H1 (cell line): ENCODE results near the gene ABCA2. TPM values are rescaled to one million over a fixed set of nuclear protein-coding genes. Genes with fewer than 3 reads are reported as not detected.

Source experiments
- CTCF ChIA-PET: fragments of 300-600 bp; sonication (Branson Sonifier 250); formaldehyde crosslinking; loops from one replicate; lab custom pipeline; 2021; ENCODE audit not compliant: partially characterized antibody; lab: Charles Lee
- POLR2A ChIA-PET: fragments of 300-600 bp; sonication (Branson Sonifier 250); formaldehyde crosslinking; loops from one replicate; lab custom pipeline; 2021; ENCODE audit warnings: inconsistent platforms; ENCODE audit not compliant: partially characterized antibody; lab: Charles Lee
- DNase-seq, 2 experiments: peaks; one replicate each; pipeline versions ENCODE4 v3.0.0 to v3.0.0-alpha.2; 2010 to 2022; ENCODE audit warnings: low spot score in 2 of 2, low read depth in 1 of 2, mixed read lengths in 1 of 2
- FAIRE-seq: peaks from 2 replicates; lab custom pipeline; 2011; peaks lifted over from hg19 to GRCh38; lab: Jason Lieb, UNC
- H2AFZ ChIP-seq: 2 replicates; pipeline ENCODE4 v1.8.1; 2012; ENCODE audit warnings: low read length, inconsistent platforms
- H2AK5ac ChIP-seq: 2 replicates; pipeline ENCODE4 v1.6.1; 2013; ENCODE audit warnings: low read depth, low read length
- H2BK120ac ChIP-seq: replicated peaks from 2 replicates; pipeline ENCODE3; 2013; ENCODE audit warnings: low read depth, low read length, inconsistent platforms
- H2BK12ac ChIP-seq: 2 replicates; pipeline ENCODE4 v1.6.1; 2013; ENCODE audit warnings: low read depth, low read length
- H2BK15ac ChIP-seq: 2 replicates; pipeline ENCODE4 v1.6.1; 2013; ENCODE audit warnings: low read length
- H2BK20ac ChIP-seq: 2 replicates; pipeline ENCODE4 v1.6.1; 2013; ENCODE audit warnings: low read length
- H2BK5ac ChIP-seq: 2 replicates; pipeline ENCODE4 v1.6.1; 2013; ENCODE audit warnings: low read depth, low read length
- H3K14ac ChIP-seq: 2 replicates; pipeline ENCODE4 v1.6.1; 2013; ENCODE audit warnings: inconsistent platforms; ENCODE audit not compliant: insufficient read length
- H3K18ac ChIP-seq: 2 replicates; pipeline ENCODE4 v1.6.1; 2013; ENCODE audit warnings: low read length; ENCODE audit errors: extremely low read depth
- H3K23ac ChIP-seq: 2 replicates; pipeline ENCODE4 v1.6.1; 2013; ENCODE audit warnings: inconsistent platforms; ENCODE audit not compliant: insufficient read length
- H3K23me2 ChIP-seq: 2 replicates; pipeline ENCODE4 v1.6.1; 2013; ENCODE audit warnings: low read depth, low read length
- H3K27ac ChIP-seq: 2 replicates; pipeline ENCODE4 v1.6.1; 2011; ENCODE audit warnings: low read depth, low read length, inconsistent platforms
- H3K27me3 ChIP-seq, 4 experiments: replicated peaks in 1 of 4; 1 replicate in 1 of 4; 2 replicates in 3 of 4; pipeline versions ENCODE4 v1.6.1 to v1.8.1; 2011 to 2013; ENCODE audit warnings: low read length in 3 of 4, mild to moderate bottlenecking in 3 of 4, inconsistent platforms in 2 of 4, mixed read lengths in 2 of 4, moderate library complexity in 1 of 4; ENCODE audit not compliant: control insufficient read depth in 3 of 4, insufficient read depth in 3 of 4; ENCODE audit errors: extremely low read depth in 1 of 4
- H3K36me3 ChIP-seq, 4 experiments: 2 replicates each; pipeline versions ENCODE4 v1.6.1 to v1.8.1; 2011 to 2013; ENCODE audit warnings: mild to moderate bottlenecking in 4 of 4, low read length in 3 of 4, moderate library complexity in 2 of 4, control low read depth in 1 of 4, inconsistent platforms in 1 of 4; ENCODE audit not compliant: insufficient read depth in 4 of 4, control insufficient read depth in 2 of 4
- H3K4ac ChIP-seq: replicated peaks from 2 replicates; pipeline ENCODE3; 2013; ENCODE audit warnings: low read length, low read depth, mixed read lengths, inconsistent platforms; ENCODE audit not compliant: insufficient read length
- H3K4me1 ChIP-seq, 4 experiments: replicated peaks in 1 of 4; 1 replicate in 1 of 4; 2 replicates in 3 of 4; pipeline versions ENCODE4 v1.6.1 to v1.8.1; 2011 to 2013; ENCODE audit warnings: low read length in 3 of 4, inconsistent platforms in 2 of 4, mixed read lengths in 1 of 4; ENCODE audit not compliant: insufficient read depth in 4 of 4, control insufficient read depth in 3 of 4
- H3K4me2 ChIP-seq, 2 experiments: 2 replicates each; pipeline versions ENCODE4 v1.6.1 to v1.8.1; 2011 to 2013; ENCODE audit warnings: low read depth in 2 of 2, low read length in 2 of 2, control low read depth in 1 of 2, inconsistent platforms in 1 of 2, mild to moderate bottlenecking in 1 of 2; ENCODE audit not compliant: insufficient read depth in 1 of 2
- H3K4me3 ChIP-seq, 4 experiments: fragments of 200-600, 300-600 bp in 1 of 4; sonication (generic), shearing (Covaris generic), sonication (Bioruptor Twin) in 1 of 4; 2 replicates each; pipeline versions ENCODE4 v1.5.1 to v1.8.1; 2011 to 2016; ENCODE audit warnings: low read length in 4 of 4, low read depth in 3 of 4, control low read depth in 2 of 4, inconsistent platforms in 2 of 4, mild to moderate bottlenecking in 2 of 4, mixed read lengths in 1 of 4, moderate library complexity in 1 of 4; ENCODE audit not compliant: insufficient read depth in 2 of 4; ENCODE audit errors: extremely low read depth in 1 of 4
- H3K56ac ChIP-seq: replicated peaks from 2 replicates; pipeline ENCODE3; 2013; ENCODE audit warnings: low read depth, mild to moderate bottlenecking, mixed read lengths, low read length, inconsistent platforms; ENCODE audit not compliant: insufficient read length
- H3K79me1 ChIP-seq: 2 replicates; pipeline ENCODE4 v1.6.1; 2013; ENCODE audit warnings: low read depth, low read length, control low read depth
- H3K79me2 ChIP-seq, 2 experiments: 2 replicates each; pipeline versions ENCODE4 v1.6.1 to v1.8.1; 2012 to 2013; ENCODE audit warnings: low read length in 2 of 2, mild to moderate bottlenecking in 2 of 2, inconsistent platforms in 1 of 2; ENCODE audit not compliant: insufficient read depth in 2 of 2, control insufficient read depth in 1 of 2
- H3K9ac ChIP-seq, 4 experiments: replicated peaks in 1 of 4; 1 replicate in 1 of 4; 2 replicates in 3 of 4; pipeline versions ENCODE4 v1.6.1 to v1.8.1; 2011 to 2013; ENCODE audit warnings: low read depth in 3 of 4, low read length in 3 of 4, control low read depth in 2 of 4, mild to moderate bottlenecking in 2 of 4, moderate library complexity in 2 of 4, inconsistent platforms in 1 of 4; ENCODE audit errors: extremely low read depth in 1 of 4
- H3K9me3 ChIP-seq, 2 experiments: 2 replicates each; pipeline versions ENCODE4 v1.6.1 to v1.8.1; 2012 to 2013; ENCODE audit warnings: mild to moderate bottlenecking in 2 of 2, moderate library complexity in 2 of 2, control low read depth in 1 of 2, inconsistent platforms in 1 of 2, low read depth in 1 of 2, low read length in 1 of 2, mixed read lengths in 1 of 2; ENCODE audit not compliant: insufficient read depth in 2 of 2
- H4K20me1 ChIP-seq, 2 experiments: replicated peaks in 1 of 2; 2 replicates each; pipeline versions ENCODE3 to v1.8.1; 2011 to 2013; ENCODE audit warnings: inconsistent platforms in 2 of 2, low read length in 2 of 2, mild to moderate bottlenecking in 1 of 2; ENCODE audit not compliant: insufficient read depth in 2 of 2, control insufficient read depth in 1 of 2
- H4K5ac ChIP-seq: 2 replicates; pipeline ENCODE4 v1.6.1; 2013; ENCODE audit warnings: low read length, low read depth, mixed read lengths, inconsistent platforms; ENCODE audit not compliant: insufficient read length
- H4K8ac ChIP-seq: 2 replicates; pipeline ENCODE4 v1.8.0; 2013; ENCODE audit warnings: mild to moderate bottlenecking, moderate library complexity, low read length, inconsistent platforms; ENCODE audit not compliant: insufficient read depth; ENCODE audit errors: extremely low read depth
- H4K91ac ChIP-seq: replicated peaks from 2 replicates; pipeline ENCODE3; 2013; ENCODE audit warnings: low read length, mixed read lengths, inconsistent platforms; ENCODE audit not compliant: insufficient read length
- CTBP2 ChIP-seq: IDR thresholded peaks from 2 replicates; pipeline ENCODE4 v1.7.0; 2011; ENCODE audit warnings: borderline replicate concordance, mild to moderate bottlenecking, moderate library complexity, mixed read lengths, low read length; ENCODE audit not compliant: insufficient read depth, insufficient read length
- FOSL1 ChIP-seq: IDR thresholded peaks from 2 replicates; pipeline ENCODE4 v1.6.1; 2011; ENCODE audit warnings: mild to moderate bottlenecking, low read depth, low read length, moderate library complexity; ENCODE audit not compliant: insufficient read depth
- KDM4A ChIP-seq: IDR thresholded peaks from one replicate; pipeline ENCODE4 v1.7.1; 2012; ENCODE audit warnings: low read depth, mild to moderate bottlenecking, moderate library complexity, low read length, inconsistent platforms; ENCODE audit not compliant: severe bottlenecking
- PHF8 ChIP-seq: fragments of 200-600 bp; sonication (generic); conservative IDR thresholded peaks from 2 replicates; pipeline ENCODE4 v1.7.1; 2012; ENCODE audit warnings: low read depth, mild to moderate bottlenecking, inconsistent platforms, low read length, moderate library complexity
- POU5F1 ChIP-seq: IDR thresholded peaks from 2 replicates; pipeline ENCODE4 v1.6.1; 2011; ENCODE audit warnings: low read depth, mild to moderate bottlenecking, low read length, moderate library complexity
- RBBP5 ChIP-seq: IDR thresholded peaks from 2 replicates; pipeline ENCODE4 v1.7.1; 2012; ENCODE audit warnings: low read depth, mild to moderate bottlenecking, inconsistent platforms, low read length, moderate library complexity, borderline replicate concordance
- SAP30 ChIP-seq: fragments of 300-600 bp; sonication (generic); IDR thresholded peaks from 2 replicates; pipeline ENCODE4 v1.7.1; 2012; ENCODE audit warnings: low read length, moderate library complexity, mild to moderate bottlenecking, inconsistent platforms; ENCODE audit not compliant: insufficient read depth, insufficient replicate concordance
- SIRT6 ChIP-seq: IDR thresholded peaks from one replicate; pipeline ENCODE4 v1.7.1; 2012; ENCODE audit warnings: low read length, inconsistent platforms
- SIX5 ChIP-seq: IDR thresholded peaks from 2 replicates; pipeline ENCODE4 v1.6.1; 2011; ENCODE audit warnings: mild to moderate bottlenecking, low read depth, low read length
- SUZ12 ChIP-seq: fragments of 200-600 bp; sonication (generic); IDR thresholded peaks from 2 replicates; pipeline ENCODE4 v1.6.1; 2012; ENCODE audit warnings: mild to moderate bottlenecking, inconsistent platforms, low read length, moderate library complexity, mixed read lengths
- TEAD4 ChIP-seq: IDR thresholded peaks from 2 replicates; pipeline ENCODE4 v1.6.1; 2012; ENCODE audit warnings: low read depth, low read length, inconsistent platforms, mixed read lengths
- WGBS, 2 experiments: shearing (Covaris generic) in 1 of 2; methylation state at CpG; one replicate each; pipeline versions ENCODE4 v1.1.6 to v1.1.7; 2013 to 2015; ENCODE audit warnings: low lambda C conversion rate in 2 of 2, mixed read lengths in 2 of 2, inconsistent platforms in 1 of 2, low coverage in 1 of 2, missing lambda C conversion rate in 1 of 2; ENCODE audit not compliant: insufficient replicate concordance in 2 of 2, insufficient coverage in 1 of 2, insufficient read length in 1 of 2; ENCODE audit errors: extremely low coverage in 1 of 2, missing lambda C conversion rate in 1 of 2; 5-methylcytosine and 5-hydroxymethylcytosine counted together
- polyA plus RNA-seq, 7 experiments: library from polyadenylated mRNA; depleted of rRNA in 3 of 7; stranded (reverse) in 5 of 7; unstranded in 2 of 7; fragments of >200 nt in 5 of 7; fragments of 200-250 nt in 2 of 7; gene quantifications; 1 replicate in 5 of 7; 2 replicates in 1 of 7; 4 replicates in 1 of 7; pipeline versions ENCODE4 v1.2.1 to v1.2.3, GENCODE V29; 2011 to 2013; ENCODE audit warnings: missing spikeins in 2 of 7, mixed read lengths in 2 of 7
- total RNA-seq: library from RNA; stranded (reverse); fragmentation: NEBNext Ultra II Directional; extraction: Animal tissue kit (Norgen Biotek cat#: 25700); gene quantifications from 2 replicates; pipeline ENCODE4 v1.2.1, GENCODE V29; 2021

Gene ABCA2
- total and polyA plus RNA-seq, 2 of the 8 experiments (the other 6 are each of a cell fraction or from before 2014, with no cell fraction given), result 12.5 to 14.3 TPM

- no peak overlapping the region for H3K18ac ChIP-seq
- peaks cover under 1 to 2% (median 2%) of the 10 kb centered on the region in 4 experiments; a peak in 5 of 7 replicates for H3K4me1 ChIP-seq
- ChIA-PET CTCF (interaction anchor here (0.6 to 2.0 kb wide), 7 partner anchors 11 to 150 kb away, joined by 3 to 13 read pairs (median 3); partner anchors contain the start of gene ABCA2), POLR2A (no interaction called here)
- no peak overlapping the region for H2BK120ac ChIP-seq
- peaks cover 0 to 3% (median 0%) of the 10 kb centered on the region in 4 experiments; a peak in 1 of 8 replicates for H3K36me3 ChIP-seq
- peaks cover under 1 to 7% (median 4%) of the 10 kb centered on the region in 4 experiments; a peak in 6 of 7 replicates for H3K27me3 ChIP-seq
- H3K4me2 ChIP-seq, result no peak overlapping the region
- no peak overlapping the region for H3K14ac ChIP-seq
- no peak overlapping the region for H4K5ac ChIP-seq
- no peak overlapping the region for H2AFZ ChIP-seq
- peaks cover 5 to 12% of the 10 kb centered on the region in 2 experiments for H4K20me1 ChIP-seq
- no peak overlapping the region for H3K23ac ChIP-seq
- no peak for DNase-seq
- H3K79me2 ChIP-seq, result peaks cover 0 to 4% of the 10 kb centered on the region in 2 experiments; a peak in 1 of 4 replicates
- H2BK12ac ChIP-seq, result no peak overlapping the region
- H3K23me2 ChIP-seq, result no peaks in the 10 kb centered on the region
- no peak overlapping the region for H2BK15ac ChIP-seq
- no peak overlapping the region for H3K27ac ChIP-seq
- H2BK20ac ChIP-seq, result no peak overlapping the region
- H2BK5ac ChIP-seq, result no peak overlapping the region
- peaks cover 4% of the 10 kb centered on the region for H3K79me1 ChIP-seq
- no peak overlapping the region for H3K4me3 ChIP-seq
- 85% methylated on average over 22 of the region's 32 CpGs; no CpG with 5 or more reads in 1 of the 2 experiments for WGBS, 2 experiments
- no peak for FAIRE-seq
- no peak overlapping the region for H3K9ac ChIP-seq
- H4K91ac ChIP-seq, result no peak overlapping the region
- H3K9me3 ChIP-seq, result no peaks in the 10 kb centered on the region
- no peak overlapping the region for H3K56ac ChIP-seq
- H3K4ac ChIP-seq, result no peak overlapping the region
- no peak overlapping the region for H4K8ac ChIP-seq
- no peak overlapping the region for H2AK5ac ChIP-seq
- no peak for TF ChIP-seq CTBP2
- no peak for TF ChIP-seq RBBP5
- no peak for TF ChIP-seq SIRT6
- no peak for TF ChIP-seq POU5F1
- TF ChIP-seq SIX5, result no peak
- TF ChIP-seq SUZ12, result no peak
- no peak for TF ChIP-seq SAP30
- TF ChIP-seq KDM4A, result no peak
- no peak for TF ChIP-seq TEAD4
- TF ChIP-seq FOSL1, result no peak
- no peak for TF ChIP-seq PHF8
Observed at GRCh38 chr9:137039611-137040366, 11.8 kb upstream of the ABCA2 start.
